Measurements from ENCODE around the gene GCN1.
"Not testable (repeated sequence)": the region's sequence is repeated elsewhere in the genome, so short reads cannot be mapped to it uniquely, and the experiment has no call there.

The GCN1 gene

DNA sequence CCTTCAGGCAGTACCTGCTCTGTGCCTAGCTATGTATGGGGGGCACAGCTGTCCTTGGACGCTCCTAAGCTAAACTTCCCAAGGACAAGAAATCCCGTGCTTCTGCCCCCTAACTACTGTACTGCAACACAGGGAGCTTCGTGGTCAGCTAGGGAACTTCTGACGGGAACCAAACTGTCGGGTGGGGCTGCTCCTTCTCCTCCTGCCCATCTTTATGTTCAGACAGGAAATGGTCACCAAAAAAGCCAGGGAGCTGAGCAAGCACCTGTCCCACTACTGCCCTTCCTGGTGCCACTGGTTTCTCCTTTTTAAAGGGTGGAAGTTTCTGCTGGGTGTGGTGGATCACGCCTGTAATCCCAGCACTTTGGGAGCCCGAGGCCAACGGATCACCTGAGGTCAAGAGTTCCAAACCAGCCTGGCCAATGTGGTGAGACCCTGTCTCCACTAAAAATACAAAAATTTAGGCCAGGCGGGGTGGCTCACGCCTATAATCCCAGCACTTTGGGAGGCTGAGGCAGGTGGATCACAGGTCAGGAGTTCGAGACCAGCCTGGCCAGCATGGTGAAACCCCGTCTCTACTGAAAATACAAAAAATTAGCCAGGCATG is 44.4 kb upstream of the GCN1 start:
- no peak for DNase-seq (ENCODE audit: low read depth in 1 of 2, low spot score in 1 of 2)
- Histone ChIP-seq H3K27ac (replicated peaks) (no peak overlapping the region), H3K27me3 (ENCODE audit: insufficient read depth, poor library complexity, severe bottlenecking) (no peaks in the 10 kb centered on the region), H3K4me3 (replicated peaks; ENCODE audit: insufficient read depth, low read length) (no peak overlapping the region)
- TF ChIP-seq, protein P1, sequence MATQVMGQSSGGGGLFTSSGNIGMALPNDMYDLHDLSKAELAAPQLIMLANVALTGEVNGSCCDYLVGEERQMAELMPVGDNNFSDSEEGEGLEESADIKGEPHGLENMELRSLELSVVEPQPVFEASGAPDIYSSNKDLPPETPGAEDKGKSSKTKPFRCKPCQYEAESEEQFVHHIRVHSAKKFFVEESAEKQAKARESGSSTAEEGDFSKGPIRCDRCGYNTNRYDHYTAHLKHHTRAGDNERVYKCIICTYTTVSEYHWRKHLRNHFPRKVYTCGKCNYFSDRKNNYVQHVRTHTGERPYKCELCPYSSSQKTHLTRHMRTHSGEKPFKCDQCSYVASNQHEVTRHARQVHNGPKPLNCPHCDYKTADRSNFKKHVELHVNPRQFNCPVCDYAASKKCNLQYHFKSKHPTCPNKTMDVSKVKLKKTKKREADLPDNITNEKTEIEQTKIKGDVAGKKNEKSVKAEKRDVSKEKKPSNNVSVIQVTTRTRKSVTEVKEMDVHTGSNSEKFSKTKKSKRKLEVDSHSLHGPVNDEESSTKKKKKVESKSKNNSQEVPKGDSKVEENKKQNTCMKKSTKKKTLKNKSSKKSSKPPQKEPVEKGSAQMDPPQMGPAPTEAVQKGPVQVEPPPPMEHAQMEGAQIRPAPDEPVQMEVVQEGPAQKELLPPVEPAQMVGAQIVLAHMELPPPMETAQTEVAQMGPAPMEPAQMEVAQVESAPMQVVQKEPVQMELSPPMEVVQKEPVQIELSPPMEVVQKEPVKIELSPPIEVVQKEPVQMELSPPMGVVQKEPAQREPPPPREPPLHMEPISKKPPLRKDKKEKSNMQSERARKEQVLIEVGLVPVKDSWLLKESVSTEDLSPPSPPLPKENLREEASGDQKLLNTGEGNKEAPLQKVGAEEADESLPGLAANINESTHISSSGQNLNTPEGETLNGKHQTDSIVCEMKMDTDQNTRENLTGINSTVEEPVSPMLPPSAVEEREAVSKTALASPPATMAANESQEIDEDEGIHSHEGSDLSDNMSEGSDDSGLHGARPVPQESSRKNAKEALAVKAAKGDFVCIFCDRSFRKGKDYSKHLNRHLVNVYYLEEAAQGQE (IDR thresholded peaks at IDR 0.05; ENCODE audit: insufficient replicate concordance, low read depth), result no peak
- TF ChIP-seq SPI1 (IDR thresholded peaks at IDR 0.05; ENCODE audit: borderline replicate concordance, low read depth) (no peak), GABPA (IDR thresholded peaks at IDR 0.05; ENCODE audit: low read depth) (no peak), POLR2AphosphoS5 (IDR thresholded peaks at IDR 0.05; ENCODE audit: low read depth) (no peak)
- TF ChIP-seq, protein P2, sequence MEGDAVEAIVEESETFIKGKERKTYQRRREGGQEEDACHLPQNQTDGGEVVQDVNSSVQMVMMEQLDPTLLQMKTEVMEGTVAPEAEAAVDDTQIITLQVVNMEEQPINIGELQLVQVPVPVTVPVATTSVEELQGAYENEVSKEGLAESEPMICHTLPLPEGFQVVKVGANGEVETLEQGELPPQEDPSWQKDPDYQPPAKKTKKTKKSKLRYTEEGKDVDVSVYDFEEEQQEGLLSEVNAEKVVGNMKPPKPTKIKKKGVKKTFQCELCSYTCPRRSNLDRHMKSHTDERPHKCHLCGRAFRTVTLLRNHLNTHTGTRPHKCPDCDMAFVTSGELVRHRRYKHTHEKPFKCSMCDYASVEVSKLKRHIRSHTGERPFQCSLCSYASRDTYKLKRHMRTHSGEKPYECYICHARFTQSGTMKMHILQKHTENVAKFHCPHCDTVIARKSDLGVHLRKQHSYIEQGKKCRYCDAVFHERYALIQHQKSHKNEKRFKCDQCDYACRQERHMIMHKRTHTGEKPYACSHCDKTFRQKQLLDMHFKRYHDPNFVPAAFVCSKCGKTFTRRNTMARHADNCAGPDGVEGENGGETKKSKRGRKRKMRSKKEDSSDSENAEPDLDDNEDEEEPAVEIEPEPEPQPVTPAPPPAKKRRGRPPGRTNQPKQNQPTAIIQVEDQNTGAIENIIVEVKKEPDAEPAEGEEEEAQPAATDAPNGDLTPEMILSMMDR (IDR thresholded peaks at IDR 0.05; ENCODE audit: insufficient read depth, low read length), result no peak

DNA sequence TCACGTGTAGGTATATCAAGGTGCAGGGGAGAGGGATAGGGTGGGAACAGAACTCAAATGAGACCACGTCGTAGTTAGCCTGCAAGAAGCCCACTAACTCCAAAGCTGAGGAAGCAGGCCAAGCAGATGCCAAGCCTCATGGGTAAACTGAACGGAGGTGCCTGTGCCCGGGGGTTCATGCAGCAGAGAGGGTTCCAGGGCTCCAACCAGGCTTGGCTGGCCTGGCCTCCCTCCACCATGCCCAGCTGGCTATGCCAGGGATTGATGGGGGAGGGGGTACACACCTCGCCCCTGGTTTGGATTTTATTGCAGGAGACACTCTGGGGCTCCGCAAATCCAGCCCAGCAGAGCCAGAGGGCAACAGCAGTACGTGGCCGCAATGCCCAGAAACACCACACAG is 43.7 kb upstream of the GCN1 start:
- TF ChIP-seq POLR2AphosphoS5 (IDR thresholded peaks at IDR 0.05; ENCODE audit: low read depth), result no peak
- TF ChIP-seq GABPA (IDR thresholded peaks at IDR 0.05; ENCODE audit: low read depth), result 0 out of 2 replicates have a peak, but pooled peaks have one; percentile 5
- TF ChIP-seq, protein P2 (IDR thresholded peaks at IDR 0.05; ENCODE audit: insufficient read depth, low read length), result no peak
- Histone ChIP-seq H3K27me3 (ENCODE audit: insufficient read depth, poor library complexity, severe bottlenecking) (no peaks in the 10 kb centered on the region), H3K27ac (replicated peaks) (peak overlapping the region; percentile 44), H3K4me3 (replicated peaks; ENCODE audit: insufficient read depth, low read length) (no peak overlapping the region)
- DNase-seq (ENCODE audit: low read depth in 1 of 2, low spot score in 1 of 2), result no peak

DNA sequence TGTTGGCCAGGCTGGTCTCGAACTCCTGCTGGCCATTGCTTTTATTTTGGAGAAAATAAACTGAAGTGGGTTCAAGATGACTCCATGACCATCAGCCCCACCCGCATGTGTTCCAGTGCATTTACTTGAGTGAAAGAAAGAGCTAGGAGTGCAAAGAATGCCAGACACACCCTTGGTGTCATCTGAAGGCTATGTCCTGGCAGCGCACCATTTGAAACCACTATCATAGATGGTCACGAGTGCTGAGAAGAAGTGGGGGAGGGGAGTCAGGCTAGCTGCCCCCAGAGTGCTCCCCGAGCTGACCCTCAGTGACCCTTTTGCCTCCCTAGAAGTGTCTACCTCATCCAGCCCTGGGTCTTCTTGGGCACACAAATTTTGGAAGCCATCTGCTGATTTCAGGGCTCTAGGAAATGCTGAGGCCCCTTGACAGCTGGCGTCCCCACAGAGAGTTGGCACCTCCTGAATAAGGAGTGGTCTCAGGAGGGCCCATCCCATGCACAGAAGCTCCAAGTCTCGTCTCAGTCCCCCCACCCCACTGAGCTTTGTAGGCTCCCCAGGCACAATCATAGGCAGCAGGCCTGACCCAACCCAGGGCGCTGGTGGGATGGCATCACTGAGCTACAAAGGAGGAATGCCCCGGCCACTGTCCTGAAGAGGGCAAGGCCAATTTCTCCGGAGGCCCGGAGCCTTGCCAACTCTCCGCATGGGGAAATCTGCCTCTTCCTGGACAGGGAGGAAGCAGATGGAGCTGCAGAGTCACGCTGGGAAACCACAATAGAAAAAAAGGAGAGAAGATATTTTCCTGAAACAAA is 43.1 kb upstream of the GCN1 start:
- peak overlapping the region; percentile 44 for H3K27ac ChIP-seq (replicated peaks)
- no peaks in the 10 kb centered on the region for H3K27me3 ChIP-seq (ENCODE audit: insufficient read depth, poor library complexity, severe bottlenecking)
- TF ChIP-seq, protein P2 (IDR thresholded peaks at IDR 0.05; ENCODE audit: insufficient read depth, low read length), result no peak
- TF ChIP-seq, protein P1 (IDR thresholded peaks at IDR 0.05; ENCODE audit: insufficient replicate concordance, low read depth), result no peak
- TF ChIP-seq GABPA (IDR thresholded peaks at IDR 0.05; ENCODE audit: low read depth), result peak; percentile 24; the same call in 1 of the 2 replicates
- TF ChIP-seq POLR2AphosphoS5 (IDR thresholded peaks at IDR 0.05; ENCODE audit: low read depth), result peak; percentile 65
- peak; percentile 46; the same call in 1 of the 2 replicates for TF ChIP-seq SPI1 (IDR thresholded peaks at IDR 0.05; ENCODE audit: borderline replicate concordance, low read depth)
- peak in 1 of 2 experiments; percentile 72 for DNase-seq (ENCODE audit: low read depth in 1 of 2, low spot score in 1 of 2)
- H3K4me3 ChIP-seq (replicated peaks; ENCODE audit: insufficient read depth, low read length), result no peak overlapping the region

DNA sequence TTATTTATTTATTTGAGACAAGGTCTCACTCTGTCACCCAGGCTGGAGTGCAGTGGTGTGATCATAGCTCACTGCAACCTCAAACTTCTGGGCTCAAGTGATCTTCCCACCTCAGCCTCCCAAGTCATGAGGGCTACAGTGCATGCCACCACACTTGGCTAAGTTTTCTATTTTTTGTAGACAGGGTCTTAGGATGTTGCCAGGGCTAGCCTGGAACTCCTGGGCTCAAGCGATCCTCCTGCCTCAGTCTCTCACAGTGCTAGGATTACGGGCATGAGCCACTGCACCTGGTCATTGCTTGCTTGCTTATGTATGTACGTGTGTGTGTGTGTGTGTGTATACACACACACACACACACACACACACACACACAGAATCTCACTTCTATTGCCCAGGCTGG is 42.3 kb upstream of the GCN1 start:
- not testable (repeated sequence) for H3K4me3 ChIP-seq (replicated peaks; ENCODE audit: insufficient read depth, low read length); H3K27ac ChIP-seq (replicated peaks); DNase-seq (ENCODE audit: low read depth in 1 of 2, low spot score in 1 of 2); H3K27me3 ChIP-seq (ENCODE audit: insufficient read depth, poor library complexity, severe bottlenecking)

Data from HL-60 (cell line).